Ovary (tissue), 9 donors: ENCODE results near the gene MFGE8. TPM values are rescaled to one million over a fixed set of nuclear protein-coding genes. Genes with fewer than 3 reads are reported as not detected.

Experiments used
- DNase-seq, 5 donors: peaks; one replicate each; pipeline ENCODE4 v3.0.0-alpha.2; 2019 to 2020
- H3K27ac ChIP-seq, 2 donors: fragments of 200-600 bp; one replicate each; pipeline versions ENCODE4 v1.5.1 to v1.8.0; 2019 to 2022
- H3K27me3 ChIP-seq: fragments of 200-600 bp; one replicate; pipeline ENCODE4 v1.8.0; 2022
- H3K36me3 ChIP-seq: fragments of 200-600 bp; sonication (generic); one replicate; pipeline ENCODE4 v1.5.1; 2019
- H3K4me1 ChIP-seq: one replicate; pipeline ENCODE4 v1.8.1; 2013; ENCODE audit warnings: mild to moderate bottlenecking, moderate library complexity; ENCODE audit not compliant: insufficient read depth
- H3K4me3 ChIP-seq: fragments of 200-600 bp; sonication (generic); one replicate; pipeline ENCODE4 v1.5.1; 2017
- H3K9me3 ChIP-seq, 2 donors: fragments of 200-600 bp in 1 of 2; sonication (generic) in 1 of 2; one replicate each; pipeline versions ENCODE4 v1.5.1 to v1.8.1; 2013 to 2019; ENCODE audit warnings: mild to moderate bottlenecking in 1 of 2, moderate library complexity in 1 of 2
- CTCF ChIP-seq, 3 donors: fragments of 450-650 bp in 2 of 3; fragments of 200-600 bp in 1 of 3; IDR thresholded peaks; one replicate each; pipeline versions ENCODE4 v1.5.1 to v1.8.0; 2016 to 2022; ENCODE audit warnings: antibody characterized with exemption in 3 of 3, mild to moderate bottlenecking in 1 of 3
- EP300 ChIP-seq: sonication (generic); formaldehyde crosslinking; IDR thresholded peaks from one replicate; pipeline ENCODE4 v1.6.1; 2017; ENCODE audit warnings: antibody characterized with exemption
- POLR2A ChIP-seq: fragments of 450-650 bp; IDR thresholded peaks from one replicate; pipeline ENCODE4 v1.6.1; 2017; ENCODE audit warnings: antibody characterized with exemption, mild to moderate bottlenecking, moderate library complexity
- WGBS, 3 donors: extraction: QIAGEN DNeasy Blood & Tissue Kit in 1 of 3; methylation state at CpG; one replicate each; pipeline versions ENCODE4 v1.1.5 to v1.1.7; 2013 to 2017; 5-methylcytosine and 5-hydroxymethylcytosine counted together
- intact Hi-C, 4 donors: fragments of 100-400 bp; cut with DNase I; formaldehyde crosslinking; loops; one replicate each; pipeline versions ENCODE4 v1.11.0 to v1.15.1; 2022 to 2023
- polyA plus RNA-seq, 2 donors: library from polyadenylated mRNA; stranded (reverse); fragments of 200-250 nt in 1 of 2; fragments of 350-450 nt in 1 of 2; fragmentation: Illumina TruSeq in 1 of 2; extraction: RNeasy Lipid Tissue Mini Kit (QIAGEN cat#74804) in 1 of 2; gene quantifications; one replicate each; pipeline ENCODE4 v1.2.3, GENCODE V29; 2013 to 2014
- total RNA-seq, 7 donors: library from RNA; depleted of rRNA in 2 of 7; stranded (reverse); fragments of >200 nt in 2 of 7; fragmentation: NEBNext Ultra II Directional in 3 of 7; extraction: Animal tissue kit (Norgen Biotek cat#: 25700) in 3 of 7; gene quantifications; one replicate each; pipeline versions ENCODE4 v1.1.0 to v1.2.4, GENCODE V29; 2016 to 2023
- donor health status: DM: no; HTN: no; CAD: no; lungs with moderate emphysema.
- donor health status: DM: no; HTN: no; CAD: no.
- donor health status: Bipolar disorder and iron deficiency.
- donor health status: DM: yes; HTN: yes; CAD: no.
- donor health status: DM: no; HTN: no; CAD: no.
- donor health status: DM: yes; HTN: yes; CAD: no.

MFGE8 gene
- total and polyA plus RNA-seq, 9 donors = 193 to 383 (median 213) TPM

GRCh38 chr15:88882785-88883184, 30.4 kb downstream of the MFGE8 start:
- 40 to 42% (median 41%) methylated on average over 4 of the region's 4 CpGs for WGBS, 3 donors
- no peaks in the 10 kb centered on the region for H3K4me1 ChIP-seq
- no peaks in the 10 kb centered on the region for H3K36me3 ChIP-seq
- H3K9me3 ChIP-seq = no peaks in the 10 kb centered on the region
- intact Hi-C loops = no loop called here
- no peak for TF ChIP-seq POLR2A
- no peak for TF ChIP-seq CTCF (IDR thresholded peaks at IDR 0.05)
- DNase-seq = no peak
- H3K27ac ChIP-seq = no peak overlapping the region
- H3K27me3 ChIP-seq = no peaks in the 10 kb centered on the region
- H3K4me3 ChIP-seq = no peak overlapping the region

- Histone ChIP-seq H3K27me3 (no peaks in the 10 kb centered on the region), H3K9me3 (no peaks in the 10 kb centered on the region), H3K4me3 (no peak overlapping the region), H3K36me3 (no peaks in the 10 kb centered on the region), H3K27ac (no peak overlapping the region), H3K4me1 (no peaks in the 10 kb centered on the region)
- no peak for DNase-seq
- TF ChIP-seq CTCF (IDR thresholded peaks at IDR 0.05) = no peak
- TF ChIP-seq EP300 = no peak
- no peak for TF ChIP-seq POLR2A
- WGBS, 3 donors = 94 to 96% (median 95%) methylated on average over 3 of the region's 3 CpGs
- intact Hi-C loops = no loop called here
These were observed 31.4 kb downstream of the MFGE8 start for GRCh38 chr15:88881775-88882174.

GRCh38 chr15:88880944-88881740, 32.0 kb downstream of the MFGE8 start:
- Histone ChIP-seq H3K36me3 (no peaks in the 10 kb centered on the region), H3K27me3 (no peaks in the 10 kb centered on the region), H3K4me1 (no peaks in the 10 kb centered on the region), H3K27ac (no peak overlapping the region), H3K9me3 (no peaks in the 10 kb centered on the region), H3K4me3 (no peak overlapping the region)
- no peak for DNase-seq
- TF ChIP-seq EP300 = no peak
- no peak for TF ChIP-seq POLR2A
- TF ChIP-seq CTCF (IDR thresholded peaks at IDR 0.05) = no peak
- intact Hi-C loops = no loop called here
- WGBS, 3 donors = 95 to 96% (median 95%) methylated on average over 31 of the region's 31 CpGs

GRCh38 chr15:88878720-88879184, 34.4 kb downstream of the MFGE8 start:
- Histone ChIP-seq H3K9me3 (no peaks in the 10 kb centered on the region), H3K4me3 (no peak overlapping the region), H3K4me1 (no peaks in the 10 kb centered on the region), H3K36me3 (no peaks in the 10 kb centered on the region), H3K27me3 (no peaks in the 10 kb centered on the region), H3K27ac (no peak overlapping the region)
- 84 to 88% (median 87%) methylated on average over 18 of the region's 18 CpGs for WGBS, 3 donors
- DNase-seq = no peak
- TF ChIP-seq EP300 (no peak), POLR2A (no peak), CTCF (IDR thresholded peaks at IDR 0.05) (no peak)
- intact Hi-C loops = no loop called here
